Mesenchymal stem cell (in vitro differentiated cells and primary cell): Measurements from ENCODE around the gene KCNJ9.
"Not testable (repeated sequence)": the region's sequence is repeated elsewhere in the genome, so short reads cannot be mapped to it uniquely, and the experiment has no call there.

ENCODE experiments used
- DNase-seq: peaks from one replicate; pipeline ENCODE4 v3.0.0-alpha.2; 2013
- H2AFZ ChIP-seq: one replicate; pipeline ENCODE4 v1.6.1; 2013; ENCODE audit warnings: low read depth, mild to moderate bottlenecking, control low read depth, inconsistent platforms, low read length, moderate library complexity
- H2AK5ac ChIP-seq: 2 replicates; pipeline ENCODE4 v1.6.1; 2013; ENCODE audit warnings: low read length, moderate library complexity, mild to moderate bottlenecking, inconsistent platforms; ENCODE audit not compliant: severe bottlenecking
- H2BK120ac ChIP-seq: one replicate; pipeline ENCODE4 v1.6.1; 2013; ENCODE audit warnings: low read depth, mild to moderate bottlenecking, inconsistent platforms, low read length, moderate library complexity
- H2BK12ac ChIP-seq, 2 experiments: one replicate each; pipeline ENCODE4 v1.6.1; 2013; ENCODE audit warnings: inconsistent platforms in 2 of 2, low read length in 2 of 2, mild to moderate bottlenecking in 2 of 2, moderate library complexity in 2 of 2, control low read depth in 1 of 2
- H2BK15ac ChIP-seq: one replicate; pipeline ENCODE4 v1.6.1; 2013; ENCODE audit warnings: mild to moderate bottlenecking, low read depth, inconsistent platforms; ENCODE audit not compliant: poor library complexity, severe bottlenecking
- H2BK5ac ChIP-seq: 2 replicates; pipeline ENCODE4 v1.6.1; 2013; ENCODE audit warnings: low read depth, mild to moderate bottlenecking, low read length, control low read depth, inconsistent platforms; ENCODE audit not compliant: poor library complexity, severe bottlenecking
- H3K14ac ChIP-seq, 2 experiments: one replicate each; pipeline ENCODE4 v1.6.1; 2013; ENCODE audit warnings: inconsistent platforms in 2 of 2, low read length in 2 of 2, control low read depth in 1 of 2, mild to moderate bottlenecking in 1 of 2, moderate library complexity in 1 of 2
- H3K18ac ChIP-seq, 2 experiments: one replicate each; pipeline ENCODE4 v1.6.1; 2013; ENCODE audit warnings: inconsistent platforms in 2 of 2, low read length in 2 of 2, control low read depth in 1 of 2, low read depth in 1 of 2, mild to moderate bottlenecking in 1 of 2
- H3K23ac ChIP-seq, 2 experiments: one replicate each; pipeline ENCODE4 v1.6.1; 2013; ENCODE audit warnings: inconsistent platforms in 2 of 2, low read length in 2 of 2, mild to moderate bottlenecking in 2 of 2, moderate library complexity in 2 of 2, control low read depth in 1 of 2
- H3K27ac ChIP-seq: 2 replicates; pipeline ENCODE4 v1.5.1; 2013; ENCODE audit warnings: mild to moderate bottlenecking, moderate library complexity, low read length, control low read depth, inconsistent platforms; ENCODE audit not compliant: poor library complexity, severe bottlenecking
- H3K27me3 ChIP-seq, 2 experiments: 2 replicates each; pipeline versions ENCODE4 v1.6.1 to v1.7.0; 2013; ENCODE audit warnings: low read length in 2 of 2, mild to moderate bottlenecking in 2 of 2, moderate library complexity in 2 of 2, control low read depth in 1 of 2, inconsistent platforms in 1 of 2; ENCODE audit not compliant: control insufficient read depth in 1 of 2, insufficient read depth in 1 of 2
- H3K36me3 ChIP-seq, 2 experiments: 2 replicates each; pipeline versions ENCODE4 v1.6.1 to v1.7.0; 2013; ENCODE audit warnings: low read length in 2 of 2, control low read depth in 1 of 2, inconsistent platforms in 1 of 2, low read depth in 1 of 2, mild to moderate bottlenecking in 1 of 2; ENCODE audit not compliant: insufficient read depth in 2 of 2, control insufficient read depth in 1 of 2
- H3K4ac ChIP-seq, 2 experiments: one replicate each; pipeline ENCODE4 v1.6.1; 2013; ENCODE audit warnings: inconsistent platforms in 2 of 2, low read length in 2 of 2, mild to moderate bottlenecking in 2 of 2, moderate library complexity in 2 of 2, control low read depth in 1 of 2, low read depth in 1 of 2
- H3K4me1 ChIP-seq: 2 replicates; pipeline ENCODE4 v1.6.1; 2013; ENCODE audit warnings: low read depth, low read length, control low read depth; ENCODE audit not compliant: control insufficient read depth, insufficient read depth
- H3K4me2 ChIP-seq: 2 replicates; pipeline ENCODE4 v1.6.1; 2013; ENCODE audit warnings: low read length, mild to moderate bottlenecking, inconsistent platforms; ENCODE audit not compliant: poor library complexity, severe bottlenecking
- H3K4me3 ChIP-seq, 2 experiments: 2 replicates each; pipeline versions ENCODE4 v1.5.1 to v1.7.0; 2013; ENCODE audit warnings: low read length in 2 of 2, mild to moderate bottlenecking in 2 of 2, control low read depth in 1 of 2, low read depth in 1 of 2; ENCODE audit not compliant: insufficient read depth in 1 of 2
- H3K79me1 ChIP-seq: replicated peaks from 2 replicates; pipeline ENCODE4 v1.6.1; 2013; ENCODE audit warnings: mild to moderate bottlenecking, control low read depth, low read length, inconsistent platforms; ENCODE audit not compliant: poor library complexity, severe bottlenecking
- H3K9ac ChIP-seq: 2 replicates; pipeline ENCODE4 v1.7.0; 2013; ENCODE audit warnings: mild to moderate bottlenecking, low read length, moderate library complexity
- H3K9me3 ChIP-seq: 2 replicates; pipeline ENCODE4 v1.7.0; 2013; ENCODE audit warnings: mild to moderate bottlenecking, low read length; ENCODE audit not compliant: control insufficient read depth
- H4K8ac ChIP-seq: one replicate; pipeline ENCODE4 v1.6.1; 2013; ENCODE audit warnings: inconsistent platforms, mild to moderate bottlenecking, low read length, moderate library complexity
- H4K91ac ChIP-seq: one replicate; pipeline ENCODE4 v1.6.1; 2013; ENCODE audit warnings: mild to moderate bottlenecking, low read length, inconsistent platforms
- WGBS: methylation state at CpG from one replicate; pipeline ENCODE4 v1.1.7; 2013; ENCODE audit warnings: mixed read lengths; 5-methylcytosine and 5-hydroxymethylcytosine counted together

The KCNJ9 gene

GRCh38 chr1:160049101-160049500, 32.2 kb upstream of the KCNJ9 start:
- H3K9me3 ChIP-seq, result no peaks in the 10 kb centered on the region
- H2AK5ac ChIP-seq, result no peak overlapping the region
- no peak overlapping the region for H4K8ac ChIP-seq
- H3K27me3 ChIP-seq, result peaks cover 47 to 83% of the 10 kb centered on the region in 2 experiments
- H3K23ac ChIP-seq, result no peak overlapping the region
- 77% methylated on average over 3 of the region's 3 CpGs for WGBS
- no peaks in the 10 kb centered on the region for H3K4me1 ChIP-seq
- no peak overlapping the region for H2BK120ac ChIP-seq
- no peaks in the 10 kb centered on the region for H3K79me1 ChIP-seq
- no peak overlapping the region for H3K18ac ChIP-seq
- H2BK5ac ChIP-seq, result no peak overlapping the region
- H3K4me3 ChIP-seq, result no peak overlapping the region
- no peaks in the 10 kb centered on the region for H3K36me3 ChIP-seq
- H2AFZ ChIP-seq, result no peak overlapping the region
- no peak overlapping the region for H4K91ac ChIP-seq
- no peak overlapping the region for H3K9ac ChIP-seq
- H3K4ac ChIP-seq, result no peak overlapping the region
- H2BK12ac ChIP-seq, result no peak overlapping the region
- no peak for DNase-seq
- no peak overlapping the region for H3K4me2 ChIP-seq
- no peak overlapping the region for H2BK15ac ChIP-seq
- H3K14ac ChIP-seq, result no peak overlapping the region
- H3K27ac ChIP-seq, result no peak overlapping the region

GRCh38 chr1:160050182-160050581, 31.2 kb upstream of the KCNJ9 start:
- not testable (repeated sequence) for H3K23ac ChIP-seq, H2AFZ ChIP-seq, H4K8ac ChIP-seq, H2BK12ac ChIP-seq, H3K18ac ChIP-seq, H3K4me3 ChIP-seq, H3K4me2 ChIP-seq, H2BK120ac ChIP-seq, H3K4me1 ChIP-seq, H2BK15ac ChIP-seq, H2BK5ac ChIP-seq, H4K91ac ChIP-seq, H3K79me1 ChIP-seq, H3K9ac ChIP-seq, H2AK5ac ChIP-seq, H3K27ac ChIP-seq, H3K4ac ChIP-seq, DNase-seq, H3K36me3 ChIP-seq, H3K14ac ChIP-seq, H3K9me3 ChIP-seq
- 78% methylated on average over 2 of the region's 2 CpGs for WGBS
- H3K27me3 ChIP-seq, result peaks cover 56 to 84% of the 10 kb centered on the region in 2 experiments

GRCh38 chr1:160050619-160051018, 30.7 kb upstream of the KCNJ9 start:
- Histone ChIP-seq H2AK5ac (no peak overlapping the region), H3K9me3 (no peaks in the 10 kb centered on the region), H2BK15ac (no peak overlapping the region), H3K79me1 (no peaks in the 10 kb centered on the region), H2AFZ (no peak overlapping the region), H2BK120ac (no peak overlapping the region), H4K8ac (no peak overlapping the region), H3K23ac (no peak overlapping the region), H4K91ac (no peak overlapping the region), H3K14ac (no peak overlapping the region), H3K36me3 (no peaks in the 10 kb centered on the region), H3K9ac (no peak overlapping the region), H3K4ac (no peak overlapping the region), H3K4me3 (no peak overlapping the region), H3K18ac (no peak overlapping the region), H2BK12ac (no peak overlapping the region), H3K27me3 (peaks cover 56 to 83% of the 10 kb centered on the region in 2 experiments), H3K4me2 (no peak overlapping the region), H3K27ac (no peak overlapping the region), H2BK5ac (no peak overlapping the region), H3K4me1 (no peaks in the 10 kb centered on the region)
- DNase-seq, result no peak
- WGBS, result 76% methylated on average over 1 of the region's 1 CpG

- Histone ChIP-seq H2AFZ (no peak overlapping the region), H3K36me3 (no peaks in the 10 kb centered on the region), H3K14ac (no peak overlapping the region), H2BK5ac (no peak overlapping the region), H4K91ac (no peak overlapping the region), H3K9ac (no peak overlapping the region), H3K4me1 (no peaks in the 10 kb centered on the region), H3K4me3 (no peak overlapping the region), H3K79me1 (no peaks in the 10 kb centered on the region), H2BK120ac (no peak overlapping the region), H3K4me2 (no peak overlapping the region), H3K27ac (no peak overlapping the region), H3K27me3 (peaks cover 70 to 86% of the 10 kb centered on the region in 2 experiments), H3K23ac (no peak overlapping the region), H4K8ac (no peak overlapping the region), H3K9me3 (no peaks in the 10 kb centered on the region), H2BK15ac (no peak overlapping the region), H2BK12ac (no peak overlapping the region), H3K18ac (no peak overlapping the region), H2AK5ac (no peak overlapping the region), H3K4ac (no peak overlapping the region)
- DNase-seq, result no peak
- WGBS, result 20% methylated on average over 4 of the region's 6 CpGs
Measured at GRCh38 chr1:160052936-160053335, 28.4 kb upstream of the KCNJ9 start.
